OCI-LY3 (cell line): ENCODE measurements around the gene ZBED3.

ENCODE experiments used
- H2AFZ ChIP-seq: fragments of 200-600, 300-600 bp; shearing (Covaris generic); 2 replicates; pipeline ENCODE4 v1.6.0; 2014; ENCODE audit warnings: antibody characterized with exemption, low read depth, low read length
- H3K27ac ChIP-seq: fragments of 200-600, 300-600 bp; sonication (generic); 2 replicates; pipeline ENCODE4 v1.5.1; 2014; ENCODE audit warnings: mild to moderate bottlenecking, low read length, moderate library complexity, mixed read lengths
- H3K27me3 ChIP-seq: fragments of 200-600, 300-600 bp; sonication (generic); 2 replicates; pipeline ENCODE4 v1.6.1; 2014; ENCODE audit warnings: low read depth, low read length, mixed read lengths
- H3K36me3 ChIP-seq: fragments of 200-600, 300-600 bp; sonication (generic); replicated peaks from 2 replicates; pipeline ENCODE3; 2014; ENCODE audit warnings: low read depth, low read length, mixed read lengths
- H3K4me1 ChIP-seq: fragments of 300-600, 200-600 bp; sonication (generic); 2 replicates; pipeline ENCODE4 v1.6.1; 2014; ENCODE audit warnings: low read length, mixed read lengths
- H3K4me2 ChIP-seq: fragments of 200-600, 300-600 bp; sonication (generic); 2 replicates; pipeline ENCODE4 v1.6.1; 2014; ENCODE audit warnings: low read length, mixed read lengths
- H3K4me3 ChIP-seq: fragments of 300-600, 200-600 bp; sonication (generic); 2 replicates; pipeline ENCODE4 v1.5.1; 2014; ENCODE audit warnings: antibody characterized with exemption, mild to moderate bottlenecking, low read length, moderate library complexity
- H3K79me2 ChIP-seq: fragments of 300-600, 200-600 bp; shearing (Covaris generic); 2 replicates; pipeline ENCODE4 v1.6.1; 2014; ENCODE audit warnings: mild to moderate bottlenecking, low read length, mixed read lengths
- H3K9ac ChIP-seq: fragments of 300-600, 200-600 bp; shearing (Covaris generic); 2 replicates; pipeline ENCODE4 v1.6.0; 2014; ENCODE audit warnings: mild to moderate bottlenecking, low read length, moderate library complexity
- H3K9me3 ChIP-seq: fragments of 200-600, 300-600 bp; shearing (Covaris generic); 2 replicates; pipeline ENCODE4 v1.6.1; 2014; ENCODE audit warnings: low read length, mixed read lengths; ENCODE audit not compliant: insufficient read depth
- H4K20me1 ChIP-seq: fragments of 200-600, 300-600 bp; sonication (generic); 2 replicates; pipeline ENCODE4 v1.6.1; 2016; ENCODE audit warnings: low read length, mixed read lengths; ENCODE audit not compliant: insufficient read depth
- EZH2phosphoT487 ChIP-seq: fragments of 200-600 bp; shearing (Covaris generic); IDR thresholded peaks from 2 replicates; pipeline ENCODE4 v1.6.1; 2018; ENCODE audit warnings: antibody characterized with exemption, mixed run types, low read depth
- TF ChIP-seq, protein P1 (sequence below): fragments of 200-600, 300-600 bp; sonication (generic); IDR thresholded peaks from 2 replicates; pipeline ENCODE4 v1.5.1; 2014; ENCODE audit warnings: antibody characterized with exemption, low read length, low read depth

Gene ZBED3

DNA sequence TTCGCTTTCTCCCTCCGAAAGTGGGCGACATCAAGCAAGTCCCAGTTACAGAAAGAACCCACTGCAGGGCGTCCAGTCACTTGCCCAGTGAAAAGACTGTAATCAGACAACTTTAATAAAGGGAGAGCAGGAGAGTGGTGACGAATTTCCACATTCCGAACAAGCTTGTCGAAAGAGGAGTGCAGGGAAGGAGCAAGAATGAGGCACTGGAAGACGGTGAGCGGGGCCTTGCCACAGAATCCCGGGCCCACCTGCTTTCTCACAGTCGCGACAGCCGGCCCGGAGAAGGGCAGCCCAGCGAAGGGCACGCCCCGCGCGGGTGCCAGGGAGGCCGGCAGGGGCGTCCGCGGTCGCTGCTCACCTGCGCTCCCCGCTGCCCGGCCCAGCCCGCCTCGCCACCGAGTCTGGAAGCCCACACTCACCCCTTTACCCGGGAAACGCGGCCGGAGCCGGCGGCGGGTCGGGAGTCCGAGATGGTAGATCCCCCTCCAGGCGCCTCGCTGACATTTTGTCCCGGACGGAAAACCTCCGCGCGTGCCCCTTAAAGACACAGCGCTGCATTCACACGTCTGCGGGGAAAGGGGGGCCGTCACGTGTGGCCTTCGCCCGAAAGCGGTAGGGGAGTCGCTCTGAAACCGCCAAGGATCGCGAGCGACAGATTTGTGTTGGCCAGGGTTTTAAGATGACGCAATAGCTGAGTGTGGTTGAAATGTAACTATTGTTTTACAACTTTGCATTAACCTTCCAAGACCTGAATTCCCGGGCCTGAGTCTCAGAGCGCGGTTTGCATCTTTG lies at the start of gene ZBED3:
Gene ZBED3, minus strand, starts transcription at position 597 of the 795 bp plus-strand sequence. CDS start 9,407 bp downstream, outside the sequence.
- H3K4me1 ChIP-seq, result peaks cover 10% of the 10 kb centered on the region
- H3K79me2 ChIP-seq, result peaks cover 4% of the 10 kb centered on the region
- H3K4me3 ChIP-seq, result peak within 1 kb of the TSS; percentile 90
- TF ChIP-seq EZH2phosphoT487, result no peak
- TF ChIP-seq, protein P1, sequence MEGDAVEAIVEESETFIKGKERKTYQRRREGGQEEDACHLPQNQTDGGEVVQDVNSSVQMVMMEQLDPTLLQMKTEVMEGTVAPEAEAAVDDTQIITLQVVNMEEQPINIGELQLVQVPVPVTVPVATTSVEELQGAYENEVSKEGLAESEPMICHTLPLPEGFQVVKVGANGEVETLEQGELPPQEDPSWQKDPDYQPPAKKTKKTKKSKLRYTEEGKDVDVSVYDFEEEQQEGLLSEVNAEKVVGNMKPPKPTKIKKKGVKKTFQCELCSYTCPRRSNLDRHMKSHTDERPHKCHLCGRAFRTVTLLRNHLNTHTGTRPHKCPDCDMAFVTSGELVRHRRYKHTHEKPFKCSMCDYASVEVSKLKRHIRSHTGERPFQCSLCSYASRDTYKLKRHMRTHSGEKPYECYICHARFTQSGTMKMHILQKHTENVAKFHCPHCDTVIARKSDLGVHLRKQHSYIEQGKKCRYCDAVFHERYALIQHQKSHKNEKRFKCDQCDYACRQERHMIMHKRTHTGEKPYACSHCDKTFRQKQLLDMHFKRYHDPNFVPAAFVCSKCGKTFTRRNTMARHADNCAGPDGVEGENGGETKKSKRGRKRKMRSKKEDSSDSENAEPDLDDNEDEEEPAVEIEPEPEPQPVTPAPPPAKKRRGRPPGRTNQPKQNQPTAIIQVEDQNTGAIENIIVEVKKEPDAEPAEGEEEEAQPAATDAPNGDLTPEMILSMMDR, result peak; percentile 32
- H3K4me2 ChIP-seq, result peak within 1 kb of the TSS; percentile 73
- peak within 1 kb of the TSS; percentile 81 for H3K9ac ChIP-seq
- H3K9me3 ChIP-seq, result no peaks in the 10 kb centered on the region
- H4K20me1 ChIP-seq, result no peaks in the 10 kb centered on the region
- peaks cover 10% of the 10 kb centered on the region for H3K36me3 ChIP-seq
- H3K27ac ChIP-seq, result peak within 1 kb of the TSS; percentile 73
- peak within 1 kb of the TSS; percentile 77 for H2AFZ ChIP-seq
- H3K27me3 ChIP-seq, result no peaks in the 10 kb centered on the region

DNA sequence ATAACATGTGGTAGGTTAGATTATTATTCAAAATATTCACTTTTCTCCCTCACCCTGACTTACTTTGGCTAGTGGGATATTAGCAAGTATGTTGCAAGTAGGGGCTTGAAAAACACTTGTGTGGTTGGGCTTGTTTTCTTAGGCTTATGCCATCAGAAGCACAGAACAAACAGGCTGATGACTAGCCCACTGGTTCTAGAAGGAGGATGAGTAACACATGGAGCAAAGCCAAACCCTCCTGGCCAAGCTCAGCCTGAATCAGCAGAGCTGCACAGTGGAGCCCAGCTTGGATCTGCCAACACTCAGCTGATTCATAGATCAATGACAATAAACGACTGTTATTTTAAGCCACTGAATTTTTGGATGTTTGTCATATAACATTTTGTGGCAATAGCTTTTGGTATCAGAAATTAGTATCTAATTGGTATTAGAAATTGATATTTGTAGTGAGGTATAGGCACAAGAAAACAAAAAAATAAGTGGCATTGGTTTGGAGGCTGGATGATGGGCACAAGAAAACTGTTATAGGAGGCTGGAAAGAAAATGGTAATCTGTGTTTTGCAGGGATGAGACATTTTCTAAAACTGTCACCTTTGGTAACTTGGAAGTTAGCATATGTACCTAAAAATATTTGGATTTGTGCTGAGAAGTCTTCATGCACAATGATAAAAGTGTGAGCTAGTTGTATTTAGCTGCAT lies 46.1 kb upstream of the ZBED3 start:
- Histone ChIP-seq H3K36me3 (no peaks in the 10 kb centered on the region), H3K9me3 (no peaks in the 10 kb centered on the region), H2AFZ (no peak overlapping the region), H3K9ac (no peak overlapping the region), H3K79me2 (no peaks in the 10 kb centered on the region), H3K27ac (no peak overlapping the region), H4K20me1 (no peaks in the 10 kb centered on the region), H3K4me2 (no peak overlapping the region), H3K27me3 (no peaks in the 10 kb centered on the region), H3K4me1 (peaks cover 5% of the 10 kb centered on the region; the same call in 1 of the 2 replicates), H3K4me3 (no peak overlapping the region)
- TF ChIP-seq, protein P1, result no peak
- no peak for TF ChIP-seq EZH2phosphoT487

DNA sequence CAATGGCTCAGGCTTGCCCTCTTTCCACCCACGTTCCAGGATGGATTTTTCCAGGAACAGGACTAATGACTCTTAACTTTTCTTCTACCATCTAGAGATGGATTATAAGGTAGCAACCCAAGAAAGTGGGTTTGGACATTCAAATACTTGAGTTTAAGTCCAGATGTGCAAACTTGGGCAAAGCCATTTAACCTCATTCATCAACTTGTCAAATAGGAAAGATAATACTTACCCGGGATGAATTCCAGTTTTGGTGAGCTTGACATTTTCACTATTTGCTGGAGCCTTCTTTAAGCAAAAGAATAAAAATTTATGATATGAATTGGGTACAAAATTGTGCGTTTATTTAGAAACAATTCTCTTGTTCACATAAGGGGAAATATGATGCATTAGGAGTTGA lies 44.3 kb upstream of the ZBED3 start:
- H3K9me3 ChIP-seq, result no peaks in the 10 kb centered on the region
- H3K79me2 ChIP-seq, result no peaks in the 10 kb centered on the region
- H3K9ac ChIP-seq, result no peak overlapping the region
- no peaks in the 10 kb centered on the region for H3K27me3 ChIP-seq
- H3K4me1 ChIP-seq, result peaks cover 5% of the 10 kb centered on the region; the same call in 1 of the 2 replicates
- no peak overlapping the region for H3K4me3 ChIP-seq
- H3K4me2 ChIP-seq, result no peak overlapping the region
- H4K20me1 ChIP-seq, result no peaks in the 10 kb centered on the region
- H3K36me3 ChIP-seq, result no peaks in the 10 kb centered on the region
- no peak for TF ChIP-seq EZH2phosphoT487
- TF ChIP-seq, protein P1, result no peak
- no peak overlapping the region for H2AFZ ChIP-seq
- no peak overlapping the region for H3K27ac ChIP-seq

DNA sequence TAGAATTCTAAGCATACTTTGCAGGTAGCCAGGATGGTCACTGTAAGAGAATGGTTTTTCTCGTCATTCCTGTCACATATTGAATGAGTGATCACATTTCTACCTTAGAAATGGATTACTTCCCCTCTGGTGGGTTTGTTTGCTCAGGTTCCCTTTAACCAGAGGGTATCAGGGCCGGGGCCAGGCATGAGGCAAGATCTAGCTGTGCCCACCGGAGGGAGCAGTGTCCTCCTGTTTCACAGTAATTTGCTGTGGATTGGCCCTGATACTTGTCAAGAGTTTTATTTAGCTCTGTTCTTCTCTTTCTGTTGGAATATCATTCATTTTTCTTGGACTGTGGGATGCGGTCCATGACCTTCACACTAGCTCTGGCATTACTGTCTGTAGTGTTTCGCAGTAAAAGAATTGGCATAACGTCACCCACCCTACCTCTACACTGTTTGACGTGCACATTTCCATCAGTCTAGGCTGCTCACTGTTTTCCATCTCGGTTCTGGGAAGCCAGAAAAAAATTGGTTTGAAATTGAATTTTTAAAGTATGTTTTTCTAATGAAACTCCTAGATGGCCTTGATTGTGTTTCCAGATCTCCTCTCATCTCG lies 42.4 kb upstream of the ZBED3 start:
- Histone ChIP-seq H3K4me3 (no peak overlapping the region), H3K27ac (no peak overlapping the region), H3K4me2 (no peak overlapping the region), H3K9ac (no peak overlapping the region), H3K4me1 (no peaks in the 10 kb centered on the region), H3K27me3 (no peaks in the 10 kb centered on the region), H4K20me1 (no peaks in the 10 kb centered on the region), H3K9me3 (no peaks in the 10 kb centered on the region), H3K36me3 (no peaks in the 10 kb centered on the region), H3K79me2 (no peaks in the 10 kb centered on the region), H2AFZ (no peak overlapping the region)
- TF ChIP-seq, protein P1, result peak; percentile 51
- no peak for TF ChIP-seq EZH2phosphoT487
